HG03139 (cell line): Measurements from ENCODE around the gene EPHA6.
"Not testable (repeated sequence)": the region's sequence is repeated elsewhere in the genome, so short reads cannot be mapped to it uniquely, and the experiment has no call there.

ENCODE experiments used
- ATAC-seq: cut with Tn5 transposase; IDR thresholded peaks from one replicate; pipeline ENCODE4 v1.9.1; 2021; ENCODE audit not compliant: unreplicated experiment

The EPHA6 gene

DNA sequence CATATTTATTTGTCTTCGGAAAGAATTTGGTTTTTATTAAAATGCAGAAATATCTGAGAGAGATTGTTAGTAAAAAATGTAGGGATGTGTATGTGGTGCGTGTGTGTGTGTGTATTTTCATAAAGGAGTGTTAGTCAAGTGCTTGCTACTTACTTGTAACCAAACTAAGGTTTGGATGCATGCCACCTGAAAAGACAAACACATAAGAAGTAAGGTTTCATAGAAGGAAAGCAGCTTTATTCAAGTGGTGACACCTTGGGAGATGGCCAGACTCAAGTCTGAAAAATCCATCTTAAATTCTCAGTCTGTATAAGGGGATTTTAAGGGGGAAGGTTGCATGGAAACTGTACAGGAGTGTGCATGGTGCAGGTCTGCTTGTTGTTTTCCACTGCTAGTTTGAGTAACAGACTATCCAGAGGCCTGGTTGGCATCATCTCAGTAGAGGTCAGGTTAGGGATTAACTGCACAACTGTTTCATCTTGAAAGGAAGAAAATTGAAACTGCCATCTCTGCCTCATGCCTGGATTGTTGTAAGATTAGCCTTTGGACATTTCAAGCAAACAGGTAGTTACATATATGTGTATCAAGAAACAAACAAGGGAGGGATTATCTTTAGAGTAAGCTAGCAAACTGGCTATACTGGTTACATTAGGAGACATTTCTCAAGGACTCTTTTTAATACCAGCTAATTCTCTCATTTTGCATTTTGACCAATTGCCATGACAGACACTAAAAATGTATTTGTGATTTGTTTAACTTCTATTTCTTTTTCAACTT is 196.7 kb downstream of the EPHA6 start:
- ATAC-seq = no peak

DNA sequence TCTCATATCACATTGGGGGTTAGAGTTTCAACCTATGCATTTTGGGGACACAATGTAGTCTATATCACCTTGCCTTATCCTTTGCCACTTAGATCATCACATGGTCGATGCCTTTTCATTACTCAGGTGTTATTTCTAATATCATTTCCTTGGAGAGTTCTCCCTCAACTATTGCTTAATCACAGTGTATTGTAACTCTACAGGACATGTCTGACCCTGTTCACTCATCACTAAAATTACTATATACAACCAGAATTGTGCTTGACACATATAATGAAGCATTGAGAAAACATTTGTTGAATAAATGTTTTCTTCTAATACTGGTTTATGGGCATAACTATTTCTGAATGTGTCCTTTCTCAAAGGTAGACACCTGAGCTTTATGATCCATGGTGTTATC is 207.4 kb downstream of the EPHA6 start:
- no peak for ATAC-seq

DNA sequence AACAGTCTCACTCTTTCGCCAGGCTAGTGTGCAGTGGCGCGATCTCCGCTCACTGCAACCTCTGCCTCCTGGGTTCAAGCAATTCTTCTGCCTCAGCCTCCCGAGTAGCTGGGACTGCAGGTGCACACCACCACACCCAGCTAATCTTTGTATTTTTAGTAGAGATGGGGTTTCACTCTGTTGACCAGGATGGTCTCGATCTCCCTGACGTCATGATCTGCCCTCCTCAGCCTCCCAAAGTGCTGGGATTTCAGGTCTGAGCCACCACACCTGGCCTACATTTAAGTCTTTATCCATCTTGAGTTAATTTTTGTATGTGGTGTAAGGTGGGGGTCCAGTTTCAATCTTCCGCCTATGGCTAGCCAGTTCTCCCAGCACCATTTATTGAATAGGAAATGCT is 211.2 kb downstream of the EPHA6 start:
- ATAC-seq = not testable (repeated sequence)

DNA sequence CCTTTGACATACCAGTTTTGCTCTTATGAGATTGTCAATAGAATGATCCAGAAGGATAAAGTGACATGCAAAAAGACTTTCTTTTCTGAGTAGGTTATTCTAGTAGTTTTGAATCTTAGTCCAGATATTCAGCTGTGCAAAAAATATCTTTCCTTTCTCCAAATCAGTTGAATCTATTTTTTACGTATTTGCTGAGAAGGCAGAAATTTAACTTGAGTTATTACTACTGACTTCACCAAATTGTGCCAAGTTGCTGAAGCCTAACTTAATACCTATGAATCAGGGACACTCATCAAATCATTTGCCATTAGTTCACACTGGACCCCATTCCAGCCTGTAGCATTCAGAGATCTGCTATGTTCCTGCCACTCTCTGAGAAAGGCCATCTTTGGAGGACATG is 215.6 kb downstream of the EPHA6 start:
- no peak for ATAC-seq

DNA sequence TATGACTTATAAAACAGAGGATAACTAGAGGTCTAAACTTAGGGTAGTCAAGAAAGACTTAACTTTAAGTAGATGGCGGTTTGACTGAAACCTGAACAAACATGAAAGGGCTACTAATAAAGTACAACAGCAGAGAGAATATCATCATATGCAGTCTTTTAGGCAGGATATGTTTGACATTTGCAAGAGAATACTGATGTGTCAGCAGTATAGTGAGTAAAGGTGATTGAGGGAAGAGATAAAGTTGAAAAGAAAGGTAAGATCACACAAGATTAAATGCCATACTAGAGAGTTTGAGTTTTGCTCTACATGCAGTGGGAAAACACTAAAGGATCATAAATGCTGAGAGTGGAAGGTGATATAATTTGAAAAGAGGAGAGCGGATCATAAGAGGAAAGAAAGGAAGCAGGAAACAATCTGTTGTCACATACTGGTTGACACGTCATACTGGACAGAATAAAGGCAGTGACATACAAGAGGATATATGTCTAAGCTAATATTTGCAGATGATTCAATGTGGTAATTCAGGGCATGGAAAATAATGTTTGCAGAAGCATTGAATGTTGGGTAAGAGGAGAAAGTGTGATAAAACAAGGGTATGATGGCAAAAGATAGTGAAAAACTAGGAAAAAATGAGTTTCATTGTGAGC is 223.0 kb downstream of the EPHA6 start:
- no peak for ATAC-seq

DNA sequence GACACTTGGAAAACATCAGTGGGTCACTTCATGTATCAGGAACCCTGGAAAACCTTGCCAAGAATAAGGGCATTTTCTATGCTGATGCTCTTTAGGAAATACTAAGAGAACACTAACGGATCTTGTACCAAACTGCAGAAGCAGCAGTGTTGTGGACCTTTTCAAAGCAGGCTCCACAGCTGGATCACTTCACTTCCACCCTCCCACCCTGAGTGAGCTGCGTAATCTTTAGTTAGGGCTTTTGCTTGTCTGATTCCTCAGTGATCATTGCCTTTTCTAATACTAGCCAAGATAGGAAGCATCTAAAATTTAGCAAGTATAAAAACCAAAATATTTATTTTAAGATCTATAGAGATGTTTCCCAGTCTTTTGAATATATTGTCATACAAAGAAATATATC is 229.0 kb downstream of the EPHA6 start:
- no peak for ATAC-seq

DNA sequence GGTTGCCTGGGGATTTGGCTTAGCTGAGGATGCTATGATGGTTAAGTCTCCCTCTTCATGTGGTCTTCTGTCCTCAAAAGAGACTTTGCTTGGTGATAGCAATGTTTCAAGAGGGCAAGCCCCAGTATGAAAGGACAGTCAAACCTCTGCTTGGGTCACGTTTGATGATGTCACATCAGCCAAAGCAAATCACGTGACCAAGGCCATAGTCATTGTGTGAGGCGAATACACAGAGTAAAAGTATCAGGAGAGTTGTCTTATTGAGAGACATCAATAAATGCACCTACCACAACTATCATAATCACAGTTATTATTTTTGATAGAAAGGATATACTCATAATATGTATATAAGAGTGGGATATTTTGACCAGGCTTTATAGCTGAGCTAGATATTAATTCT is 243.0 kb downstream of the EPHA6 start:
- no peak for ATAC-seq

DNA sequence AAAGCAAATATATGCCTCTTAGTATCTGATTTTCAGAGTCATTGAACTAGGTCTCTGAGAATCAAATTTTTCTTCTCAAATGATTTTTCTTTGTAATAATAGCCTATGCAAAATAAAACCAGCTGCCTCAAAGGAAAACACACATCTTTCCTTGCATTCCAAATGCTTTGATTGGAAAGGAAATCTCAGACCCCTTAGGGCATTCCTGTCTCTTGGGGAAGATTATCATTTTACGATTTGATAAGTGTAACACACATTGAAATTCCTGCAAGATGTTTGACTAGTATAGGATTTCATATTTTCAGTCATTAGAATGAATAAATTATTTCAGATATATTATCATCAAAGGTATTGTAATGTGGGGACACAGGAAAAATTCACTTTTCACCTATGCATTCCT is 244.8 kb downstream of the EPHA6 start:
- ATAC-seq = no peak

DNA sequence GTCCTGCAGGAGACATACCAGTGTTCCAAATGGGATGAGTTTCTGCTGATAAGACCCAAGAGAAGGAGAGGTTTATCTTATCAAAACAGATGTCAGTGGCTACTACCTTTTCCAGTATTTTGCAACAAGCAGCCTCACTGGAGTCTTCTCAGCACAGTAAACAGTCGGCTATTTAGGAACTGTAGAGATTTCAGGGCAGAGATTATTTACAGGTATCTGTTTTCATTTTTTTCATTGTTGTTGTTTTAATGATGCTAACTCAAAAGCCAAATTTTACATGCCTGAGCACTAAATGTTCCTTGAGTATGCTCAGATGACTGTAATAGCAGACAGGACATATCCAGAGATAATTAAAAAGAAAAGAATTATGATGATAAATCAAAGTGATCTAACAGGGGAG is 252.1 kb downstream of the EPHA6 start:
- ATAC-seq = no peak

DNA sequence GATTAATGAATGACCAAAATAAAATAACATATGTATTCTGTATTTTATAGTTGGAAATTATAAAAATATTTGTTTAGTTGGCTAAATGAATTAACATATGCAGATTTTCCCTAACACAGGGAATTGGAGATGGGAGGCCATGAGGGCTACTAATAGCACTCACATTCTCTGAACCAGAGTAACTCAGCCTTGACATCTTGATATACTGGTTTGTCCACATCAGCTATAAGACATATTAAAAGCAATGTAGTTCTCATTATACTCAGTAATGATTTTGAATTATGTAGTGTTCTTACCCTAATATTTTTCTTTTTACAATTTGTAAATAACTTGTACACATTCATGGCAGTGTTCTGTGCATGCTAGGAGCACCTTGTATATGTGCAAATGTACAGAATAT is 255.9 kb downstream of the EPHA6 start:
- no peak for ATAC-seq

DNA sequence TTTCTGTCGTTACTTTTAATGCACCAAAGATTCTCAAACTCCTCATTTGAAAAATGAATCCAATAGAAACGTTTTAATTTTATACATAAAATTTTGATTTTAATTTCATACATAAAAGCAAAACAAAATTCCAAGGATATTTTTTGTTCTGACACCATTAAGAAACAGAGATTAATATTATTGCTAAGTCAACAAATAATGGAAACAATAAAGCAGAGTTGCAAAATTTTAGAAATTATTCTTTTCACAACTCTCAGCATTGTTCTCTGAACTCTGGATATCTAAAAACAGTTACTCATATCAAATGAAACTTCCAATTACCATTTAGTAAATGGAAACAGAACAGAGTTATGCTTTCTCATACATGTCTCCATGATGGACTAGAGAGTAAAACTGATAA is 260.2 kb downstream of the EPHA6 start:
- no peak for ATAC-seq

DNA sequence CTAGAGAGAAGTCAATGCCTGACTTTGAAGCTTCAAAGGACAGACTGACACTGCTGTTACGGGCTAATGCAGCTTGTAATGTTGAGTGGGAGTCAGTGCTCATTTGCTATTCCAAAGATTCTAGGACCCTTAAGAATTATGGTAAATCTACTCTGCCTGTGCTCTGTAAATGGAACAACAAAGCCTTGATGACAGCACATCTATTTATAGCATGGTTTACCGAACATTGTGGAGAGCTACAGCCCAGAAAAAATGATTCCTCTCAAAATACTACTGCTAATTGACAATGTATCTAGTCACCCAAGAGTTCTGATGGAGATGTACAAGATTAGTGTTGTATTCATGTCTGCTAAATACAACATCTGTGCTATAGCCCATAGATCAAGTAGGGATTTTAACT is 262.3 kb downstream of the EPHA6 start:
- no peak for ATAC-seq

DNA sequence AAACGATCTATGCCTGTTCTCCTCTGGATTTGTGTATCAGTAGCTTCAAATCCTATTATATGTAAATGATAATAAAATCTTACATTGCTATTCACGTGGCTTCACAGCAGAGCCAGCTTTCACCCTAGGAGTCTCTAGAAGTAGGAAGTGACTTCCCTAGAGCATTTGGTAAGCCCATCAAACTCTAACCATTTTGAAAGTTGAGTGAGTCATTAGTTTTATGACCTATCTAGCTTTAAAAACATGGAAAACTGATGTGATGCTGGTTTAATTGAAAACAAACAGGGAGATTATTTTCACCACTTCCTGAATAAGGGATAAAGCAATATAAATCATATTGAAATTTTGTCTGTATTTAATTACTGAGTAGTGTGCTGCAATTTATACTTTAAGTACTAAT is 275.2 kb downstream of the EPHA6 start:
- no peak for ATAC-seq

DNA sequence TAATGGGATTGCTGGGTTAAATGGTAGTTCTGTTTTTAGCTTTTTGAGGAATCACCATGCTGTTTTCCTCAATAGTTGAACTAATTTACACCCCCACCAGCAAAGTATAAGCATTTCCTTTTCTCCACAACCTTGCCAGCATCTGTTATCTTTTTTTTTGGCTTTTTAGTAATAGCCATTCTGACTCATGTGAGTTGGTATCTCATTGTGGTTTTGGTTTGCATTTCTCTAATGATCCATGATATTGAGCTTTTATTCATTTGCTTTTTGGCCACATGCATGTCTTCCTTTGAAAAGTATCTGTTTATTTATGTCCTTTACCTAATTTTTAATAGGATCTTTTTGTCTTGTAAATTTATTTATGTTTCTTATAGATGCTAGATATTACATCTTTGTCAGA is 288.2 kb downstream of the EPHA6 start:
- ATAC-seq = no peak

DNA sequence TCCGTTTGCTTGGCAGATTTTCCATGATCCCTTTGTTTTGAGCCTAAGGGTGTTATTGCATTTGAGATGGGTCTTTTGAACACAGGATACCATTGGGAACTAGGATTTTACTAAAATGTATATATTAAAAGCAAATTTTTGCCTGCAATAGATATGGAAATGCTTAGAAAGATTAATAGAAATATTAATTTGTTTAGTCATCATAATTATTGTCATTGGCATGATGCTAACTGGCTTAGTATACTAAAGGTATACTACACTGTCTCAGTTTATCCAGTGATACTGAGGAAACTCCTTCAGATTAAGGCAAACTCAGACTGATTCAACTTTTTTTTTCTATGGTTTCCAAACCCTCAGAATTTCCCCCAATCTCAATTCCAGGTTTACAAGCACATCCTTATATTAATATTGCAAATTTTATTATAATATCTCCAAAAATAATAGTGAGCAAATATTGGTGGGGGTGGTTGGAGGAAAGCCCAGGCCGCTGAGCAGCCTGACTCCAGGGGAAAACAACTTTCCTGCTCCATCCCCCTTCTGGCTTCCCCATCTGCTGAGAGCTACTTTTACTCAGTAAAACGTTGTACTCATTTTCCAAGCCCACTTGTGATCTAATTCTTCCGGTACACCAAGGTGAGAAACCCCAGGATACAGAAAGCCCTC is 291.7 kb downstream of the EPHA6 start:
- ATAC-seq = no peak

DNA sequence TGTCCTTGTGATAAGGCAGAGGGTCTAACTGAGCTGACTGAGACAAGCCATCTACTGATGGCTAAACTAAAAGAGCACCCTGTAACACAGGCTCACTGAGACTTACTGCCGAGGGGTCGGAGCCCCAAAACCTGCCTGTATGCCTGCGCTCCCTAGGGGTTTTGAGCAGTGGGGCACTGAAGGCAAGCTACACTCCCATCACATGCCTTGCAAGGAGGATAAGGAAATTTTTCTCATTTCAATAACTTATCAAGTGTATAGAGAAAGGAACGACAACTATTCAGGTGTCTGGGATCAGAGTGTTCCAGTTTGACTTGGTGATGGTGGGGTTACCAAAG is 292.2 kb downstream of the EPHA6 start:
- no peak for ATAC-seq

DNA sequence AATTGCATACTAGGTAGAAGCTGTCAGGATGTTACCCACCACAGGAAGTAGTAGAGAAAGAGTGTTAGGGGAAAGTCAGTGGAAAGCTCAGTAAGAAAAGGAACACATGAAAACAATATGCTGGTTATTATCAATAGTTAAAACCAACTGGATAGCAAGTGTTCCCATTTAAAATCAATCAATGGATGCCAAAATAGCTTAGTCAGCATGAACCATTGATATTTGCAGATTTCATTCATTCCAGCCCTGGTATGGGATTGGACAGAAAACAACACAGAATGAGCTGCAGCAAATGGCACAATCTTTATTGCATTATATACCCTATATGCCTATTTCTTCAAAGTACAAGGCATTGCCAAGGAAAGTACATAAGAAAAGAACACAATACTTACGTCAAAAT is 293.7 kb downstream of the EPHA6 start:
- ATAC-seq = no peak

DNA sequence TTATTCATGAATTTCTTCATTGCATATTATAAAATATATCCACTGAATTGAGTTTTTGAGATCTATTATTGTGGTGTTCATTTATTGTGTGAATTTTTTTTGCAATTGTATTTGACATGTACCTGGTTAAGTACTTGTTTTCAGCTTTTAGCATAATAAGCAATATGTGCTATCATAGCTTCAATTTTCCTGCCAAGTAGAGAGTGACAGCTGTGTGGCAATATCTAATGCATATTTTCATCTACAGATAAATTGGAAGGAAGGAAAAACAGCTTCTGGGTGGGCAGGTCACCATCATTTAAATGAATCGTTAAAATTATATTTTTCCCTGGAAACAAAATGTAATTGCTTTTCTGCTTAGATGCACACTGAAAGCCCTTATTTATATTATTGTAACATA is 296.9 kb downstream of the EPHA6 start:
- ATAC-seq = no peak

DNA sequence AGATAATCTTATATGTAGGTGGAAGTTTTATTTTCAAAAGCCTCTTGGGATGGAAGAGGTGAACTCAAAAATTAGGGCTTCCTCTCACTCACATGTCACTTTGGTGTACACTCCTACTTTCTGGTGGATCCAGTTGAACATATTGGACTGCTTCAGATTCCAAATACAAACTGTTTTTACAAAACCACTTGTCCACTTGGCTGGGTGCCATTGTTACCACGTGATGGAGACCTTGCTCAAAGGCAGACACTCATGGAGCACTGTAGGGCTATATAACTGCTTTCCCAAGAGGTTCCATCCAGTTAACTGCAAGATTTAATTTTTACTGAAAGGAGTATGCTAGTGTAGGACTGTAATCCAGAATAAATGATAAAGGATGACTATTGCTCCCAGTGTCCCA is 307.0 kb downstream of the EPHA6 start:
- ATAC-seq = no peak

DNA sequence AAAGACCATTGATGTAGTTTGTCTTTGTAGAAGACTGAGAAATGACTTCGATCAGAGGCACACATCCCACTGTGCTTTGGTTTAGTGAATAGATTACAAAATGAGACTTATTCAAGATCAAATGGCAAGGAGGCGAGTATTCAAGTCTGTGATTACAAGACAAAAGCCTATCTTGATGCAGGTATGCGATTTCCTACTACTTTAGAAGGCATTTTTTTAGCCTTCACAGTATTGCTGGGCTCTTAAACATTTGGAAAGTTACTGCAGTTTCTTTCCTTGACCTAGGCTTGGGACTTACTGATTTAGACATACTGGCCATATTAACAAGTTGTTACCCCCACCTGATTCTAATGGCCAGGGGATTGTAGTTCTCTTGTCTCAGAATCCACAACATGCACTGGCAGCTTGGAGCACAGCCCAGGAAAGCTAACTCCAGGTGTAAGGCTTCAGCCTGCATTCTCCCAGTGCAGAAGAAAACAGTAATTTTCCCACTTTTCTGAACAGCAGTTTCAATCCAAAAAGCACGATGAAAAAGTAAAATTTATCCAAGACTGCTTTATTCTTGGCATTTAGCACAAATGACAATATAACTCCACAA is 311.6 kb downstream of the EPHA6 start:
- no peak for ATAC-seq

DNA sequence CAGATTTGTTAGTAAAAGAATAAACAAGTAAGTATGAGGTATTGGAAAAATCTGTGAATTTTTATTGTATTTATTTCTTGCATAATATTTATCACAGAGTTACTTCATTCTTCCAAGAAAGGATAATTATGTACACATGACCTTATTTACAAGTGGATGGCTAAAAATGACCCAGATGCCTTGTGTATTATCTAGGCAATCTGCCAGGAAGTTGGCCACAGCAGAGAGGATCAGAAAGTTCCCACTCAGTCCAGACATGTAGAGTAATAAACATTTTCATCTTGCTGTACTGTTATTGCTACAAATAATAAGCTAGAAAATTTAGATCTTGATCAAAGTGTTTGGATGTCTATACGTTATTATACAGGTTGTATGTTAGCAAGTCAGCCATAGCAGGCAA is 317.1 kb downstream of the EPHA6 start:
- no peak for ATAC-seq

DNA sequence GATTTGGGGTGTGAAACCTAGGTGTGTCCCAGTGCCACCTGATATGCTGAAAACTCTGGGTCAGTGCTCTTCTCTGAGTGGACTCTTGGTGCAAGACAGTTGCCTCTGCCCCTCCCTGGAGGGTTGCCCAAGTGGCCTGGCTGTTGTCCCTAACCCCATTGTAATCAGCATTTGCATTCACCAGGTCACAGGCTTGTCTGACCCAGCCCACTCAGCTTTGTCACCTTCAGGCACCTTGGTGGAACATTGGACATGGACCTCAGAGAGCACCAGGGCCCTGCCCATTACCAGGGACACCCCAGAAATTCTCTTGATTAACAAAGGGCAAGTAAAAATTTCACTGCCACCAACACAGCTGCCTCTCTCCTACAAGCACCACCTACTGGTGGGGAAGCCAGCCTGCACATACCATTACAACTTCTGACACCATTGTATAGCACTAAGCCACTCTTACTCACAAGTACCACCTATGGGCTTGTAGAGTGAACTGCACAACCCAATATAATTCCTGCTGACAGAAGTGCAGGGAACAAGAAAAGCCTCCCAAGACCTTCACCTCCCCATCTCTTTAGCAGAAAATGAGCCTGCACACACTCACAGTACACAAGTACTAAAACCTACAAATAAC is 324.6 kb downstream of the EPHA6 start:
- ATAC-seq = no peak
